Measurements from ENCODE around the gene COLQ. TPM values are rescaled to one million over a fixed set of nuclear protein-coding genes. Genes with fewer than 3 reads are reported as not detected.

The COLQ gene
- total and polyA plus RNA-seq, 4 donors = 0.27 to 2.6 (median 0.67) TPM

DNA sequence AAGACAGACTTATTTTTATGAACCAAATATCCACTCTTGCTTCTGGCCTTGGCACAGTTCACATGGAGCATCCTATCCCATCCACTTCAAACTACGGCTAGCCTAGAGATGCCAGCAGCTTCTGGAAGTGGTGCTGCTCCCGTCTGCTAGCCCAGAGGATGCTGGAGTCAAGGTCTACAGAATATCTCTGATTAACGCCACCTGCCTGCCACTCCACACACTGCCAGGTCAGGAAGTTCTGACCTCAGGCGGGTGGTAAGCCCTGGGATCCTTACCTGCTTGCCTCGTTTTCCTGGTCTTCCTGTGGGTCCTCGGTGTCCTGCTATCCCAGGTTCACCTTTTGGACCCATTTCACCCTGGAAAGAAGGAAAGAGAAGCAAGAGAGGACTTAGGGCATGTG, 51.2 kb downstream of the COLQ start:
- Histone ChIP-seq H3K9ac (ENCODE audit: low read depth in 1 of 2, low read length in 2 of 2) (no peak overlapping the region), H3K27ac (ENCODE audit: low read depth in 1 of 2, low read length in 2 of 2) (no peak overlapping the region), H3K4me3 (ENCODE audit: low read depth in 1 of 3, low read length in 3 of 3) (no peak overlapping the region), H3K9me3 (ENCODE audit: control insufficient read depth in 4 of 4, low read length in 3 of 4) (no peaks in the 10 kb centered on the region), H3K27me3 (ENCODE audit: control insufficient read depth in 4 of 4, insufficient read depth in 4 of 4, low read length in 3 of 4) (no peaks in the 10 kb centered on the region), H3K4me1 (ENCODE audit: control insufficient read depth in 4 of 4, insufficient read depth in 4 of 4, low read length in 3 of 4) (no peaks in the 10 kb centered on the region), H3K36me3 (ENCODE audit: control insufficient read depth in 4 of 4, insufficient read depth in 3 of 4, low read depth in 1 of 4, low read length in 3 of 4) (no peaks in the 10 kb centered on the region)
- 92% methylated on average over 6 of the region's 6 CpGs for WGBS
- TF ChIP-seq, protein P1, sequence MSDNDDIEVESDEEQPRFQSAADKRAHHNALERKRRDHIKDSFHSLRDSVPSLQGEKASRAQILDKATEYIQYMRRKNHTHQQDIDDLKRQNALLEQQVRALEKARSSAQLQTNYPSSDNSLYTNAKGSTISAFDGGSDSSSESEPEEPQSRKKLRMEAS (IDR thresholded peaks at IDR 0.05) = no peak
- no peak for TF ChIP-seq EGR1 (IDR thresholded peaks at IDR 0.05; ENCODE audit: low read depth in 2 of 2)
- no peak for TF ChIP-seq JUND (IDR thresholded peaks at IDR 0.05)
- no peak for TF ChIP-seq YY1 (IDR thresholded peaks at IDR 0.05)
- TF ChIP-seq GABPA (IDR thresholded peaks at IDR 0.05 in 1 of 2, conservative IDR thresholded peaks at IDR 0.05 in 1 of 2) = no peak
- TF ChIP-seq, protein P2, sequence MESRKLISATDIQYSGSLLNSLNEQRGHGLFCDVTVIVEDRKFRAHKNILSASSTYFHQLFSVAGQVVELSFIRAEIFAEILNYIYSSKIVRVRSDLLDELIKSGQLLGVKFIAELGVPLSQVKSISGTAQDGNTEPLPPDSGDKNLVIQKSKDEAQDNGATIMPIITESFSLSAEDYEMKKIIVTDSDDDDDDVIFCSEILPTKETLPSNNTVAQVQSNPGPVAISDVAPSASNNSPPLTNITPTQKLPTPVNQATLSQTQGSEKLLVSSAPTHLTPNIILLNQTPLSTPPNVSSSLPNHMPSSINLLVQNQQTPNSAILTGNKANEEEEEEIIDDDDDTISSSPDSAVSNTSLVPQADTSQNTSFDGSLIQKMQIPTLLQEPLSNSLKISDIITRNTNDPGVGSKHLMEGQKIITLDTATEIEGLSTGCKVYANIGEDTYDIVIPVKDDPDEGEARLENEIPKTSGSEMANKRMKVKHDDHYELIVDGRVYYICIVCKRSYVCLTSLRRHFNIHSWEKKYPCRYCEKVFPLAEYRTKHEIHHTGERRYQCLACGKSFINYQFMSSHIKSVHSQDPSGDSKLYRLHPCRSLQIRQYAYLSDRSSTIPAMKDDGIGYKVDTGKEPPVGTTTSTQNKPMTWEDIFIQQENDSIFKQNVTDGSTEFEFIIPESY (IDR thresholded peaks at IDR 0.05) = no peak
- no peak for TF ChIP-seq HNF4A (conservative IDR thresholded peaks at IDR 0.05)
- TF ChIP-seq SP1 (IDR thresholded peaks at IDR 0.05) = no peak
- DNase-seq (ENCODE audit: low spot score) = no peak

DNA sequence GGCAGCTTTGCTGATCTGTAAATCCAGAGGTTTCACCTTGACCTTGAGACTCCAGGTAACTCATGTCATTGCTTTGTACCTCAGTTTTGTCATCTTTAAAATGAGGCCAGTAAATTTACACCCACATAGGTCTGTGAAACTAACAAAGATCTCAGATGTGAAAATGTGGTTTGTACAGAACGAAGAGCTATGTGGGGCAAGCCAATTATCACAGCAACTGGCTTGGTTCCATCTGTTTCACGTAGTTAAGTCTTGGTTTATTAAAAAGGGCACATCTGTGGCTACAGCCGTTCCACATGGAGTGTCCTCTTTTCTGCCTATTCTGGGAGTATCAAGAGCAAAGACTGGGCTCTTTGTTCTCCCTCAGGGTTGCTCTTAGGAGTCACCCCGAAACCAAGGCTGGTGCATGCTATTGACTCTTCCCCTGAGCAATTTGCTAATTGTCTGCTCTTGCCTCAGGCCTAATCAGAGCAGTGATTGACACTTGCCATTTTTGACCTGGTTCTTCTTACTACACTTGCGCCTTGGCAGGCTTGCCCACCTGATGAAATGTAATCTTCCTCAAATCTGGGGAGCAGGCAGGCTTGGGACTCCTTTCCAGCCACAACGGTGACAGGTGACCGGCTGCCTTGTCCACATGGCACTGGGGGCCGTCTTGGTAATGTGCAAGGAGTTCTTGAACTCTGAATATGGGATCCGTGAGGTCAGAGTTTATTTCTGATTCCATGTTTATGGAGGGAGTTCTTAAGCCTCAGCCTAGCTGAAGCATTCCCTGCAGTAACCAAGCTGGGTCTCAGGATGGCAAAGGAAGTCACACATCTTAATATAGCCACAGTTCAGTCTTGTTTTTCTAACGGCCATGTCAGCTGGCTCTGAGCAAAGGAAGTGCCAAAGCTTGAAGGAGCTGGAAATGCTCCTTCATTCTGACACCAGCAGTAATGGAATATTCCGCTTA, 54.0 kb downstream of the COLQ start:
- Histone ChIP-seq H3K4me1 (ENCODE audit: control insufficient read depth in 4 of 4, insufficient read depth in 4 of 4, low read length in 3 of 4) (no peaks in the 10 kb centered on the region), H3K9ac (ENCODE audit: low read depth in 1 of 2, low read length in 2 of 2) (no peak overlapping the region), H3K27me3 (ENCODE audit: control insufficient read depth in 4 of 4, insufficient read depth in 4 of 4, low read length in 3 of 4) (no peaks in the 10 kb centered on the region), H3K27ac (ENCODE audit: low read depth in 1 of 2, low read length in 2 of 2) (no peak overlapping the region), H3K36me3 (ENCODE audit: control insufficient read depth in 4 of 4, insufficient read depth in 3 of 4, low read depth in 1 of 4, low read length in 3 of 4) (peaks cover 0 to 3% (median 0%) of the 10 kb centered on the region in 4 donors), H3K9me3 (ENCODE audit: control insufficient read depth in 4 of 4, low read length in 3 of 4) (no peaks in the 10 kb centered on the region), H3K4me3 (ENCODE audit: low read depth in 1 of 3, low read length in 3 of 3) (no peak overlapping the region)
- WGBS = 85% methylated on average over 11 of the region's 11 CpGs
- TF ChIP-seq NR2F2 (IDR thresholded peaks at IDR 0.05) (no peak), RAD21 (IDR thresholded peaks at IDR 0.05) (no peak), FOXA2 (IDR thresholded peaks at IDR 0.05) (no peak), RXRA (IDR thresholded peaks at IDR 0.05) (no peak), HNF4A (conservative IDR thresholded peaks at IDR 0.05) (no peak), YY1 (IDR thresholded peaks at IDR 0.05) (no peak), JUND (IDR thresholded peaks at IDR 0.05) (no peak), GABPA (IDR thresholded peaks at IDR 0.05 in 1 of 2, conservative IDR thresholded peaks at IDR 0.05 in 1 of 2) (no peak), FOXA1 (IDR thresholded peaks at IDR 0.05) (no peak), TAF1 (conservative IDR thresholded peaks at IDR 0.05) (no peak), EGR1 (IDR thresholded peaks at IDR 0.05; ENCODE audit: low read depth in 2 of 2) (no peak), HNF4G (IDR thresholded peaks at IDR 0.05) (no peak), SP1 (IDR thresholded peaks at IDR 0.05) (no peak)
- TF ChIP-seq, protein P3, sequence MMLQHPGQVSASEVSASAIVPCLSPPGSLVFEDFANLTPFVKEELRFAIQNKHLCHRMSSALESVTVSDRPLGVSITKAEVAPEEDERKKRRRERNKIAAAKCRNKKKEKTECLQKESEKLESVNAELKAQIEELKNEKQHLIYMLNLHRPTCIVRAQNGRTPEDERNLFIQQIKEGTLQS (IDR thresholded peaks at IDR 0.05) = no peak
- TF ChIP-seq, protein P2 (IDR thresholded peaks at IDR 0.05) = no peak
- TF ChIP-seq, protein P4, sequence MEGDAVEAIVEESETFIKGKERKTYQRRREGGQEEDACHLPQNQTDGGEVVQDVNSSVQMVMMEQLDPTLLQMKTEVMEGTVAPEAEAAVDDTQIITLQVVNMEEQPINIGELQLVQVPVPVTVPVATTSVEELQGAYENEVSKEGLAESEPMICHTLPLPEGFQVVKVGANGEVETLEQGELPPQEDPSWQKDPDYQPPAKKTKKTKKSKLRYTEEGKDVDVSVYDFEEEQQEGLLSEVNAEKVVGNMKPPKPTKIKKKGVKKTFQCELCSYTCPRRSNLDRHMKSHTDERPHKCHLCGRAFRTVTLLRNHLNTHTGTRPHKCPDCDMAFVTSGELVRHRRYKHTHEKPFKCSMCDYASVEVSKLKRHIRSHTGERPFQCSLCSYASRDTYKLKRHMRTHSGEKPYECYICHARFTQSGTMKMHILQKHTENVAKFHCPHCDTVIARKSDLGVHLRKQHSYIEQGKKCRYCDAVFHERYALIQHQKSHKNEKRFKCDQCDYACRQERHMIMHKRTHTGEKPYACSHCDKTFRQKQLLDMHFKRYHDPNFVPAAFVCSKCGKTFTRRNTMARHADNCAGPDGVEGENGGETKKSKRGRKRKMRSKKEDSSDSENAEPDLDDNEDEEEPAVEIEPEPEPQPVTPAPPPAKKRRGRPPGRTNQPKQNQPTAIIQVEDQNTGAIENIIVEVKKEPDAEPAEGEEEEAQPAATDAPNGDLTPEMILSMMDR (IDR thresholded peaks at IDR 0.05; ENCODE audit: low read depth, low read length, missing input control) = no peak
- TF ChIP-seq, protein P1 (IDR thresholded peaks at IDR 0.05) = no peak
- TF ChIP-seq, protein P5, sequence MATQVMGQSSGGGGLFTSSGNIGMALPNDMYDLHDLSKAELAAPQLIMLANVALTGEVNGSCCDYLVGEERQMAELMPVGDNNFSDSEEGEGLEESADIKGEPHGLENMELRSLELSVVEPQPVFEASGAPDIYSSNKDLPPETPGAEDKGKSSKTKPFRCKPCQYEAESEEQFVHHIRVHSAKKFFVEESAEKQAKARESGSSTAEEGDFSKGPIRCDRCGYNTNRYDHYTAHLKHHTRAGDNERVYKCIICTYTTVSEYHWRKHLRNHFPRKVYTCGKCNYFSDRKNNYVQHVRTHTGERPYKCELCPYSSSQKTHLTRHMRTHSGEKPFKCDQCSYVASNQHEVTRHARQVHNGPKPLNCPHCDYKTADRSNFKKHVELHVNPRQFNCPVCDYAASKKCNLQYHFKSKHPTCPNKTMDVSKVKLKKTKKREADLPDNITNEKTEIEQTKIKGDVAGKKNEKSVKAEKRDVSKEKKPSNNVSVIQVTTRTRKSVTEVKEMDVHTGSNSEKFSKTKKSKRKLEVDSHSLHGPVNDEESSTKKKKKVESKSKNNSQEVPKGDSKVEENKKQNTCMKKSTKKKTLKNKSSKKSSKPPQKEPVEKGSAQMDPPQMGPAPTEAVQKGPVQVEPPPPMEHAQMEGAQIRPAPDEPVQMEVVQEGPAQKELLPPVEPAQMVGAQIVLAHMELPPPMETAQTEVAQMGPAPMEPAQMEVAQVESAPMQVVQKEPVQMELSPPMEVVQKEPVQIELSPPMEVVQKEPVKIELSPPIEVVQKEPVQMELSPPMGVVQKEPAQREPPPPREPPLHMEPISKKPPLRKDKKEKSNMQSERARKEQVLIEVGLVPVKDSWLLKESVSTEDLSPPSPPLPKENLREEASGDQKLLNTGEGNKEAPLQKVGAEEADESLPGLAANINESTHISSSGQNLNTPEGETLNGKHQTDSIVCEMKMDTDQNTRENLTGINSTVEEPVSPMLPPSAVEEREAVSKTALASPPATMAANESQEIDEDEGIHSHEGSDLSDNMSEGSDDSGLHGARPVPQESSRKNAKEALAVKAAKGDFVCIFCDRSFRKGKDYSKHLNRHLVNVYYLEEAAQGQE (IDR thresholded peaks at IDR 0.05) = no peak
- DNase-seq (ENCODE audit: low spot score) = no peak
